OCI-LY7 (cell line): ENCODE measurements around the gene REV3L. TPM values are rescaled to one million over a fixed set of nuclear protein-coding genes. Genes with fewer than 3 reads are reported as not detected.
A peak's percentile ranks its signal among the peaks of the same experiment; 100 is the strongest.
"Not testable (repeated sequence)": the region's sequence is repeated elsewhere in the genome, so short reads cannot be mapped to it uniquely, and the experiment has no call there.

Experiments used
- BruUV-seq: library from RNA; stranded (reverse); fragments of 400-500 nt; replicated peaks from 2 replicates; lab custom pipeline; 2021; lab: Mats Ljungman, UMichigan
- CTCF ChIA-PET: fragments of 300-600 bp; sonication (Branson Sonifier 250); formaldehyde crosslinking; loops from one replicate; lab custom pipeline; 2022; ENCODE audit warnings: antibody characterized with exemption; ENCODE audit not compliant: unreplicated experiment; lab: Charles Lee
- POLR2A ChIA-PET: fragments of 300-600 bp; sonication (Branson Sonifier 250); formaldehyde crosslinking; loops from one replicate; lab custom pipeline; 2022; ENCODE audit warnings: antibody characterized with exemption; lab: Charles Lee
- DNase-seq: peaks from one replicate; pipeline ENCODE4 v3.0.0-alpha.2; 2015; ENCODE audit warnings: low spot score
- H2AFZ ChIP-seq: fragments of 200-600 bp; sonication (generic), shearing (Covaris generic); 2 replicates; pipeline ENCODE4 v1.6.1; 2014; ENCODE audit warnings: mild to moderate bottlenecking, antibody characterized with exemption, low read length, moderate library complexity
- H3K27ac ChIP-seq: fragments of 200-600 bp; sonication (generic); 2 replicates; pipeline ENCODE4 v1.5.1; 2014; ENCODE audit warnings: mixed run types, low read depth, mild to moderate bottlenecking, moderate library complexity, low read length, inconsistent platforms; ENCODE audit not compliant: poor library complexity, severe bottlenecking
- H3K36me3 ChIP-seq: fragments of 200-600 bp; sonication (generic); 2 replicates; pipeline ENCODE4 v1.6.1; 2014; ENCODE audit warnings: mild to moderate bottlenecking, antibody characterized with exemption, low read length, moderate library complexity, mixed read lengths; ENCODE audit not compliant: insufficient read depth
- H3K4me1 ChIP-seq: fragments of 200-600 bp; sonication (generic); 2 replicates; pipeline ENCODE4 v1.5.1; 2014; ENCODE audit warnings: mild to moderate bottlenecking, low read length; ENCODE audit not compliant: insufficient read depth, poor library complexity, severe bottlenecking
- H3K4me2 ChIP-seq: fragments of 200-600 bp; sonication (generic); 2 replicates; pipeline ENCODE4 v1.6.1; 2014; ENCODE audit warnings: mild to moderate bottlenecking, low read length
- H3K4me3 ChIP-seq: fragments of 200-600 bp; sonication (generic); 2 replicates; pipeline ENCODE4 v1.5.1; 2014; ENCODE audit warnings: mild to moderate bottlenecking, low read depth, low read length; ENCODE audit not compliant: poor library complexity, severe bottlenecking
- H3K79me2 ChIP-seq: fragments of 200-600 bp; sonication (generic); 2 replicates; pipeline ENCODE4 v1.6.1; 2016; ENCODE audit warnings: low read depth, mild to moderate bottlenecking, low read length, moderate library complexity, mixed read lengths; ENCODE audit not compliant: insufficient read depth
- H3K9me2 ChIP-seq: fragments of 200-600 bp; sonication (generic); 2 replicates; pipeline ENCODE4 v1.6.1; 2016; ENCODE audit warnings: mild to moderate bottlenecking, low read length, mixed read lengths; ENCODE audit not compliant: insufficient read depth
- H3K9me3 ChIP-seq: fragments of 200-600 bp; sonication (generic); 2 replicates; pipeline ENCODE4 v1.6.1; 2014; ENCODE audit warnings: mild to moderate bottlenecking, mixed run types, low read length, mixed read lengths
- H4K20me1 ChIP-seq: fragments of 200-600 bp; sonication (generic); 2 replicates; pipeline ENCODE4 v1.6.1; 2014; ENCODE audit warnings: mild to moderate bottlenecking, antibody characterized with exemption, low read length, moderate library complexity, mixed read lengths; ENCODE audit not compliant: insufficient read depth
- CTCF ChIP-seq: fragments of 200-600 bp; sonication (generic); conservative IDR thresholded peaks from 2 replicates; pipeline ENCODE4 v1.5.1; 2014; ENCODE audit warnings: mild to moderate bottlenecking, antibody characterized with exemption, low read length, moderate library complexity, mixed read lengths
- EZH2phosphoT487 ChIP-seq: fragments of 200-600 bp; sonication (generic); IDR thresholded peaks from 2 replicates; pipeline ENCODE4 v1.6.1; 2018; ENCODE audit warnings: low read depth, borderline replicate concordance, mild to moderate bottlenecking, mixed run types, antibody characterized with exemption, low read length, moderate library complexity, mixed read lengths
- intact Hi-C: fragments of 100-400 bp; cut with micrococcal nuclease; formaldehyde crosslinking; loops from one replicate; pipeline ENCODE4 v1.10.0; 2022; ENCODE audit not compliant: unreplicated experiment
- total RNA-seq, 2 experiments: library from RNA; depleted of rRNA in 1 of 2; stranded (reverse); fragments of >200 nt in 1 of 2; shearing (Covaris generic) in 1 of 2; gene quantifications; 2 replicates each; pipeline ENCODE4 v1.2.3, GENCODE V29; 2014 to 2022

Gene REV3L
- total RNA-seq, 2 experiments from 2014 or later = 24.8 to 33.4 TPM

GRCh38 chr6:111294374-111294967, 188.5 kb downstream of the REV3L start:
- Histone ChIP-seq H3K4me2 (no peak overlapping the region), H3K4me1 (no peaks in the 10 kb centered on the region), H3K36me3 (peaks cover 14% of the 10 kb centered on the region), H3K79me2 (no peaks in the 10 kb centered on the region), H2AFZ (no peak overlapping the region), H3K9me3 (no peaks in the 10 kb centered on the region), H4K20me1 (no peaks in the 10 kb centered on the region), H3K4me3 (no peak overlapping the region), H3K27ac (no peak overlapping the region), H3K9me2 (no peaks in the 10 kb centered on the region)
- intact Hi-C loops = no loop called here
- no peak for TF ChIP-seq CTCF
- TF ChIP-seq EZH2phosphoT487 = no peak
- ChIA-PET CTCF (interaction anchor here (0.6 kb wide), 1 partner anchor 11 kb away, joined by 3 read pairs; no protein-coding TSS in a partner anchor), POLR2A (no interaction called here)
- no TSS peak for BruUV-seq
- no peak for DNase-seq

- H2AFZ ChIP-seq = no peak overlapping the region
- intact Hi-C loops = no loop called here
- CTCF ChIA-PET = no interaction called here
- no peak overlapping the region for H3K27ac ChIP-seq
- no peaks in the 10 kb centered on the region for H3K4me1 ChIP-seq
- no peaks in the 10 kb centered on the region for H3K36me3 ChIP-seq
- H3K4me2 ChIP-seq = no peak overlapping the region
- POLR2A ChIA-PET = interaction anchor here (0.9 kb wide), 1 partner anchor 17 kb away, joined by 3 read pairs; no protein-coding TSS in a partner anchor
- DNase-seq = no peak
- no peaks in the 10 kb centered on the region for H3K9me3 ChIP-seq
- H3K79me2 ChIP-seq = no peaks in the 10 kb centered on the region
- TF ChIP-seq EZH2phosphoT487 (no peak), CTCF (no peak)
- BruUV-seq = no TSS peak
- H3K4me3 ChIP-seq = no peak overlapping the region
- H3K9me2 ChIP-seq = no peaks in the 10 kb centered on the region
- H4K20me1 ChIP-seq = no peaks in the 10 kb centered on the region
Observed at GRCh38 chr6:111291336-111292259, 191.4 kb downstream of the REV3L start.

- H3K79me2 ChIP-seq, H3K9me3 ChIP-seq, H3K9me2 ChIP-seq, DNase-seq, intact Hi-C loops, CTCF ChIA-PET, H2AFZ ChIP-seq, H3K4me2 ChIP-seq, H3K4me3 ChIP-seq, H3K4me1 ChIP-seq, H4K20me1 ChIP-seq, H3K36me3 ChIP-seq, BruUV-seq, H3K27ac ChIP-seq: not testable (repeated sequence)
- POLR2A ChIA-PET = interaction anchor here (0.6 kb wide), 1 partner anchor 13 kb away, joined by 6 read pairs; no protein-coding TSS in a partner anchor
Observed at GRCh38 chr6:111290689-111291335, 192.2 kb downstream of the REV3L start.

GRCh38 chr6:111284356-111284755, 198.7 kb downstream of the REV3L start:
- CTCF ChIA-PET, H3K79me2 ChIP-seq, DNase-seq, H2AFZ ChIP-seq, BruUV-seq, H3K4me3 ChIP-seq, H3K9me3 ChIP-seq, H3K9me2 ChIP-seq, H4K20me1 ChIP-seq: not testable (repeated sequence)
- intact Hi-C loops = loop anchor here (1.0 kb wide), 1 partner anchor 17 kb away; no protein-coding TSS in a partner anchor
- Histone ChIP-seq H3K4me1 (peaks cover 14% of the 10 kb centered on the region), H3K4me2 (peak overlapping the region; percentile 38), H3K27ac (peak overlapping the region; percentile 19), H3K36me3 (peaks cover 37% of the 10 kb centered on the region)
- POLR2A ChIA-PET = interaction anchor here (0.6 to 0.8 kb wide), 2 partner anchors 11 to 19 kb away, joined by 4 read pairs; no protein-coding TSS in a partner anchor
